Fibroblast of the aortic adventitia (primary cell): ENCODE data around the gene FRA10AC1. TPM values are rescaled to one million over a fixed set of nuclear protein-coding genes. Genes with fewer than 3 reads are reported as not detected.

Experiments
- DNase-seq: peaks from one replicate; pipeline ENCODE4 v3.0.0-alpha.2; 2010; ENCODE audit warnings: low read depth
- H3K4me3 ChIP-seq: 2 replicates; pipeline ENCODE4 v1.5.1; 2011; ENCODE audit warnings: low read depth, mild to moderate bottlenecking, control low read depth, low read length, moderate library complexity
- total RNA-seq: library from RNA; depleted of rRNA; stranded (reverse); fragments of >200 nt; gene quantifications from 2 replicates; pipeline ENCODE4 v1.2.3, GENCODE V29; 2012; ENCODE audit warnings: low replicate concordance
- TF ChIP-seq, protein P1 (sequence below): IDR thresholded peaks from 2 replicates; pipeline ENCODE4 v1.5.1; 2011; ENCODE audit warnings: mild to moderate bottlenecking, low read length, control low read depth, inconsistent platforms; ENCODE audit not compliant: insufficient read depth

The FRA10AC1 gene
- total RNA-seq, 1 donor, result 11.3 TPM

DNA sequence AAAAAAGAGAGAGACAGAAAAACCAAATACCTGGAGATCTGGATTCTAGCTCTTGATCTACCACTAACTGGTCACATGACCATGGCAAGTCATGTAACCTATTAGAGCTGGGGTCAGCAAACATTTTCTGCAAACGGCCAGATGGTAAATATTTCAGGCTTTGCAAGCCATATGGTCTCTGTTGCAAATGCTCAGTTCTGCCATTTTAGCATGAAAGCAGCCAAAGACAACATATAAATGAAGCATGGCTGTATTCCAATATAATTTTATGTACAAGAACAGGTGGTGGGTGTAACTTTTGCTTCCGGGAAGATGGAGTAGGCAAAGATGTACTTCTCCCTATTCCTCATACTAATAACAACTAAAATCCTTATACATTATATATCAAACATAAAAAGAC lies 6.7 kb downstream of the FRA10AC1 start:
- no peak for DNase-seq
- TF ChIP-seq, protein P1, sequence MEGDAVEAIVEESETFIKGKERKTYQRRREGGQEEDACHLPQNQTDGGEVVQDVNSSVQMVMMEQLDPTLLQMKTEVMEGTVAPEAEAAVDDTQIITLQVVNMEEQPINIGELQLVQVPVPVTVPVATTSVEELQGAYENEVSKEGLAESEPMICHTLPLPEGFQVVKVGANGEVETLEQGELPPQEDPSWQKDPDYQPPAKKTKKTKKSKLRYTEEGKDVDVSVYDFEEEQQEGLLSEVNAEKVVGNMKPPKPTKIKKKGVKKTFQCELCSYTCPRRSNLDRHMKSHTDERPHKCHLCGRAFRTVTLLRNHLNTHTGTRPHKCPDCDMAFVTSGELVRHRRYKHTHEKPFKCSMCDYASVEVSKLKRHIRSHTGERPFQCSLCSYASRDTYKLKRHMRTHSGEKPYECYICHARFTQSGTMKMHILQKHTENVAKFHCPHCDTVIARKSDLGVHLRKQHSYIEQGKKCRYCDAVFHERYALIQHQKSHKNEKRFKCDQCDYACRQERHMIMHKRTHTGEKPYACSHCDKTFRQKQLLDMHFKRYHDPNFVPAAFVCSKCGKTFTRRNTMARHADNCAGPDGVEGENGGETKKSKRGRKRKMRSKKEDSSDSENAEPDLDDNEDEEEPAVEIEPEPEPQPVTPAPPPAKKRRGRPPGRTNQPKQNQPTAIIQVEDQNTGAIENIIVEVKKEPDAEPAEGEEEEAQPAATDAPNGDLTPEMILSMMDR, result no peak

DNA sequence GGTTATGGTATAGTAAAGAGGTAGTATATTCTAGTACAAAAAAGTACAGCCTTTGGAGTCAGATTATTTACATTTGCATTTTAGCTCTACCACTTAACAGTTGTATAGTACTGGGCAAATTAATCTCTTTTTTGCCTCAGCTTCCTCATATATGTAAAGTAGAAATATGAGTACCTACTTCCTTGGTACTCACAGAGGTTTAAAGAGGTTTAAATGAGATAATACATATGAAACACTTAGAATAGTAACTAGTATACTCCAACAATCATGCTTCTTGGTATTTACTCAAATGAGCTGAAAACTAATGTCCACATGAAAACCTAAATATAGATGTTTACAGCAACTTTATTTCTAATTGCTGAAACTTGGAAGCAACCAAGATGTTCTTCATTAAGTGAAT lies 14.7 kb downstream of the FRA10AC1 start:
- TF ChIP-seq, protein P1, result no peak
- no peak for DNase-seq
- H3K4me3 ChIP-seq, result no peak overlapping the region

More for the DNA sequence above, 6.7 kb downstream of the FRA10AC1 start:
- H3K4me3 ChIP-seq, result no peak overlapping the region

- DNase-seq, result peak; percentile 70
- no peak overlapping the region for H3K4me3 ChIP-seq
Measured at GRCh38 chr10:93680412-93681047, 21.9 kb downstream of the FRA10AC1 start.

DNA sequence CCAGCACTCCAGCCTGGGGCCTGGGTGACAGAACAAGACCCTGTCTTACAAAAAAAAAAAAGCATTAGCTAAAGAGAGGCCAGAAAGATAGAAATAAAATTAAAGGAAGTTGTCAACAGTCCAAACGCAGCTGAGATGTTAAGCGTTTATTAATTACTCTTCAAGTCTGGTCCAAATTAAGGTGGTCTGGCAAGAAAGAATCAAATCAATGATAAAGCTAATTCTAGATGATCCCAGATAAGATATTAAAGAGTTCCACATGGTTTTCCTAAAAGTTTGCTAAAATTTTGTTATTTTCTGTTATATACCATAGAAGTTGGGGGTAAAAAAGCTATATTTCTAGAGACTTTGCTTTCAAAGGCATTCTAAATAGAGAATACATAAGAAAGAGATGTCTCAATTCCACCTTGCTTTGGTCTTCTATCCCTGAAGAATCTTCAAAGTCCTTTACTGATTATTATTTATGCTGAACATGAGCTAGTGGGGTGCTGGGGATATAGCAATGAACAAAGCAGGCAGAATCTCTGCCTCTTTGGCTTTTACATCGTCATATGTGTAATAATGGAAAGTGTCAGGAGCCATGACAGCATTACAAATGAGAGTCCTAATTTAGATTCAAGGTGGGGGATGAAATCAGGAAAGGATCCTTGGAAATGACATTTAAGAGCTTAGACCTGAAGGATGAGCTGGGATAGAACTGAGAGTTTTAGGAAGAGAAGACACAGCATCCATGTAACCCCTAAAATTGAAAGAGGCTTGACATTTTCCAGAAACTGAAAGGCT lies 23.4 kb downstream of the FRA10AC1 start:
- DNase-seq, result no peak
- H3K4me3 ChIP-seq, result no peak overlapping the region
- TF ChIP-seq, protein P1, result no peak

More at GRCh38 chr10:93680412-93681047, 21.9 kb downstream of the FRA10AC1 start:
- TF ChIP-seq, protein P1, result peak; percentile 34

DNA sequence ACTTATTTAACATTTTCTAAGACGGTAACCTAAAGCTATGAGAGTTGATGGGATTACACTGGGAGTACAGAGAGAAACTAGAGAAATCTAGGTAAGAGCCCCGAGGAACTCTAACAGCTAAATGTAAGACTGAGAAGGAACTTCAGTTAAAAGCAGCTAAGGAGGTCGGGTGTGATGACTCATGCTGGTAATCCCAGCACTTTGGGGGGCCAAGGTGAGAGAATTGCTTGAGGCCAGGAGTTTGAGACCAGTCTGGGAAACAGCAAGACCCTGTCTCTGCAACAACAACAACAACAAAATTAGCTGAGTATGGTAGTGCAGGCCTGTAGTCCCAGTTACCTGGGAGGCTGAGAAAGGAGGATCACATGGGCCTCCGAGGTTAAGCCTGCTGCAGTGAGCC lies 24.0 kb downstream of the FRA10AC1 start:
- TF ChIP-seq, protein P1, result no peak
- DNase-seq, result no peak
- H3K4me3 ChIP-seq, result no peak overlapping the region

DNA sequence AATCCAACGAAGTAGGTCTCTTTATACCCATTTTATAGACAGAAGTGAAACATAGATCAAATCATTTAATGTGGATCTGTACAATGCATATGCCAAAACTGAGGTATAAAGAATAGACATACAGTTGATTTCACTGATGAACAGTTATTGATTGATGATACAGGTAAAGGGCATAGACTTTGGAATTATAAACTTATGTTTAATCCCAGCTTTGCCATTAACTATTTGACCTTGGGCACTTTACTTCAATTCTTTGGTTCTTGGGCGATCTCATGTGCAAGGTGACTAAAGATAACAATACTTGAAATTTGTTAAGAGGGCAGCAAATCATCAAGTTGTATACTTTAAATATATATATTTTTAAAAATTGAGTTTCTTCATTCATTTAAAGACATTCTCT lies 28.6 kb downstream of the FRA10AC1 start:
- DNase-seq, result no peak
- H3K4me3 ChIP-seq, result no peak overlapping the region
- TF ChIP-seq, protein P1, result no peak
